ENCODE results near the gene TMEM221. TPM values are rescaled to one million over a fixed set of nuclear protein-coding genes. Genes with fewer than 3 reads are reported as not detected.
A peak's percentile ranks its signal among the peaks of the same experiment; 100 is the strongest.

TMEM221 gene
- total and polyA plus RNA-seq, 8 donors, result 0.13 to 1.00 (median 0.44) TPM

GRCh38 chr19:17455308-17456123 lies 7.0 kb upstream of the TMEM221 start:
- TF ChIP-seq CTCF (IDR thresholded peaks at IDR 0.05), result no peak
- FAIRE-seq (no peak), DNase-seq (peak in 3 of 6 donors; percentile 31 to 68 (median 62)), ATAC-seq (peak; percentile 25 to 29 (median 27))
- Histone ChIP-seq H3K27me3 (peaks cover 0 to 16% (median 2%) of the 10 kb centered on the region in 4 donors), H3K27ac (no peak overlapping the region), H3K4me1 (no peaks in the 10 kb centered on the region), H3K4me3 (no peak overlapping the region), H3K9me3 (no peaks in the 10 kb centered on the region), H3K36me3 (no peaks in the 10 kb centered on the region)
- intact Hi-C loops (cut with DNase I), result no loop called here
- WGBS, 2 donors, result 10 to 11% methylated on average over 55 to 57 of the region's 58 CpGs

GRCh38 chr19:17454576-17455071 lies 6.2 kb upstream of the TMEM221 start:
- H3K36me3 ChIP-seq, result no peaks in the 10 kb centered on the region
- no peaks in the 10 kb centered on the region for H3K9me3 ChIP-seq
- intact Hi-C loops (cut with DNase I), result no loop called here
- no peak for FAIRE-seq
- ATAC-seq, result no peak
- peaks cover 0 to 16% (median under 1%) of the 10 kb centered on the region in 4 donors for H3K27me3 ChIP-seq
- WGBS, 2 donors, result 7 to 10% methylated on average over 13 of the region's 13 CpGs
- H3K4me1 ChIP-seq, result no peaks in the 10 kb centered on the region
- H3K4me3 ChIP-seq, result no peak overlapping the region
- no peak overlapping the region for H3K27ac ChIP-seq
- no peak for DNase-seq
- no peak for TF ChIP-seq CTCF (IDR thresholded peaks at IDR 0.05)

GRCh38 chr19:17451820-17452219 lies 3.4 kb upstream of the TMEM221 start:
- ATAC-seq, result no peak
- no peak for DNase-seq
- intact Hi-C loops (cut with DNase I), result no loop called here
- H3K4me1 ChIP-seq, result no peaks in the 10 kb centered on the region
- H3K4me3 ChIP-seq, result no peak overlapping the region
- H3K36me3 ChIP-seq, result no peaks in the 10 kb centered on the region
- peaks cover 0 to 12% (median 0%) of the 10 kb centered on the region in 4 donors for H3K27me3 ChIP-seq
- 72 to 86% methylated on average over 4 of the region's 4 CpGs for WGBS, 2 donors
- TF ChIP-seq CTCF (IDR thresholded peaks at IDR 0.05), result no peak
- FAIRE-seq, result no peak
- no peaks in the 10 kb centered on the region for H3K9me3 ChIP-seq
- no peak overlapping the region for H3K27ac ChIP-seq

GRCh38 chr19:17450264-17451075 lies 2.0 kb upstream of the TMEM221 start:
- no peak for FAIRE-seq
- ATAC-seq, result no peak

More at GRCh38 chr19:17450264-17451075, 2.0 kb upstream of the TMEM221 start:
- H3K27ac ChIP-seq, result no peak overlapping the region
- H3K36me3 ChIP-seq, result no peaks in the 10 kb centered on the region
- no peak overlapping the region for H3K4me3 ChIP-seq
- peaks cover 0 to 4% (median 0%) of the 10 kb centered on the region in 4 donors for H3K27me3 ChIP-seq
- H3K9me3 ChIP-seq, result no peaks in the 10 kb centered on the region
- no peaks in the 10 kb centered on the region for H3K4me1 ChIP-seq
- DNase-seq, result no peak
- intact Hi-C loops (cut with DNase I), result no loop called here
- WGBS, 2 donors, result 67 to 68% methylated on average over 8 of the region's 8 CpGs
- no peak for TF ChIP-seq CTCF (IDR thresholded peaks at IDR 0.05)

All from pancreas (tissue), 10 donors.